Measurements from ENCODE around the gene ADARB2. TPM values are rescaled to one million over a fixed set of nuclear protein-coding genes. Genes with fewer than 3 reads are reported as not detected.

Gene ADARB2
- total and polyA plus RNA-seq, 2 experiments from 2014 or later = 2.0 to 5.0 TPM

DNA sequence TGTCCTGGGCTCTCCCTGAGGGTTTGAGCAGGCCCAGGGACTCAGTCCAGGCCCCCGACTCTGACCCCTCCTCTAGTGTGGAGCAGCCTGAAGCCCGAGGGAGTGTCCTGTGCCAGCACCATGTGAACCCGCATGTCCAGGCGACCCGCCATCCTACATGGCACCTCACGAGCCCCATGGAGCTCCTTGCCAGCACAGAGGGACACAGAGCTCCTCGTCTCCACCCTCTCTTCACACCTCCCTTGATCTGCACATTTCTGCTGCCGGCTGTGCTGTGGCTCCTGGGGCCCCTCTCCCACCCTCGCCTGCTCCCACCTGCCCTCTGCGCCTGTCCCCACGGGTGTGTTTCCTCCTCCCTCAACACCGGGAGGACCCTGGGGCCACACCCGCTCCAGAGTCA is 103.5 kb downstream of the ADARB2 start:
- DNase-seq (ENCODE audit: low spot score) = no peak
- no peaks in the 10 kb centered on the region for H3K27me3 ChIP-seq (ENCODE audit: insufficient read depth)
- H3K9me3 Mint-ChIP-seq = no peaks in the 10 kb centered on the region

DNA sequence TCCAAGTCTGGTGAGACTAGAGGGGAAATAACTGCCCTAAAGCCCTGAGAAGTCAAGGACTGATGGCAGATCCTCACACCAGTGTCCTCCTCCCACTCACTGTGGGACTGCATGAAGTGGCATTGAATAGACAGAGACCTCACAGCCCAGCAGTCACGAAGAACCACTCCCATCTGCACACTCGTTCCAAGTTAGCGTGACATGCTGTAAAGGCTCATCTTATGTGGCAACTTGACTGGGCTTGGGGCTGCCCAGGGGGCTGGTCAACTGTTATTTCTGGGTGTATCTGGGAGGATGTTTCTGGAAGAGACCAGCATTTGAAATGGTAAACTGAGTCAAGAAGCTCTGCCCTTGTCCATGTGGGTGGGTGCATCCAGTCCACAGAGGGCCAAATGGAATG is 104.7 kb downstream of the ADARB2 start:
- peaks cover 7% of the 10 kb centered on the region for H3K27me3 Mint-ChIP-seq (ENCODE audit: insufficient read depth, low read depth, poor library complexity)
- no peak overlapping the region for H3K27ac Mint-ChIP-seq
- ATAC-seq (no peak), DNase-seq (ENCODE audit: low spot score) (no peak)
- no peak overlapping the region for H3K27ac ChIP-seq (ENCODE audit: low read depth)
- no peak overlapping the region for H3K4me3 Mint-ChIP-seq
- no peaks in the 10 kb centered on the region for H3F3A ChIP-seq (replicated peaks; ENCODE audit: low read depth)
- no peaks in the 10 kb centered on the region for H3K36me3 ChIP-seq (ENCODE audit: insufficient read depth)
- no peak overlapping the region for H2AFZ ChIP-seq
- no peak overlapping the region for H3K4me3 ChIP-seq
- TF ChIP-seq ZNF114 (CRISPR knock-in tag; IDR thresholded peaks at IDR 0.05) (no peak), POLR2AphosphoS5 (IDR thresholded peaks at IDR 0.05; ENCODE audit: low read depth) (no peak), ZNF331 (CRISPR knock-in tag; IDR thresholded peaks at IDR 0.05; ENCODE audit: low read depth) (no peak), EZH2 (IDR thresholded peaks at IDR 0.05; ENCODE audit: low read depth, unreplicated experiment) (no peak), NANOG (IDR thresholded peaks at IDR 0.05; ENCODE audit: borderline replicate concordance) (no peak), CREB1 (CRISPR knock-in tag; IDR thresholded peaks at IDR 0.05; ENCODE audit: low read depth) (no peak)
- TF ChIP-seq, protein P1, sequence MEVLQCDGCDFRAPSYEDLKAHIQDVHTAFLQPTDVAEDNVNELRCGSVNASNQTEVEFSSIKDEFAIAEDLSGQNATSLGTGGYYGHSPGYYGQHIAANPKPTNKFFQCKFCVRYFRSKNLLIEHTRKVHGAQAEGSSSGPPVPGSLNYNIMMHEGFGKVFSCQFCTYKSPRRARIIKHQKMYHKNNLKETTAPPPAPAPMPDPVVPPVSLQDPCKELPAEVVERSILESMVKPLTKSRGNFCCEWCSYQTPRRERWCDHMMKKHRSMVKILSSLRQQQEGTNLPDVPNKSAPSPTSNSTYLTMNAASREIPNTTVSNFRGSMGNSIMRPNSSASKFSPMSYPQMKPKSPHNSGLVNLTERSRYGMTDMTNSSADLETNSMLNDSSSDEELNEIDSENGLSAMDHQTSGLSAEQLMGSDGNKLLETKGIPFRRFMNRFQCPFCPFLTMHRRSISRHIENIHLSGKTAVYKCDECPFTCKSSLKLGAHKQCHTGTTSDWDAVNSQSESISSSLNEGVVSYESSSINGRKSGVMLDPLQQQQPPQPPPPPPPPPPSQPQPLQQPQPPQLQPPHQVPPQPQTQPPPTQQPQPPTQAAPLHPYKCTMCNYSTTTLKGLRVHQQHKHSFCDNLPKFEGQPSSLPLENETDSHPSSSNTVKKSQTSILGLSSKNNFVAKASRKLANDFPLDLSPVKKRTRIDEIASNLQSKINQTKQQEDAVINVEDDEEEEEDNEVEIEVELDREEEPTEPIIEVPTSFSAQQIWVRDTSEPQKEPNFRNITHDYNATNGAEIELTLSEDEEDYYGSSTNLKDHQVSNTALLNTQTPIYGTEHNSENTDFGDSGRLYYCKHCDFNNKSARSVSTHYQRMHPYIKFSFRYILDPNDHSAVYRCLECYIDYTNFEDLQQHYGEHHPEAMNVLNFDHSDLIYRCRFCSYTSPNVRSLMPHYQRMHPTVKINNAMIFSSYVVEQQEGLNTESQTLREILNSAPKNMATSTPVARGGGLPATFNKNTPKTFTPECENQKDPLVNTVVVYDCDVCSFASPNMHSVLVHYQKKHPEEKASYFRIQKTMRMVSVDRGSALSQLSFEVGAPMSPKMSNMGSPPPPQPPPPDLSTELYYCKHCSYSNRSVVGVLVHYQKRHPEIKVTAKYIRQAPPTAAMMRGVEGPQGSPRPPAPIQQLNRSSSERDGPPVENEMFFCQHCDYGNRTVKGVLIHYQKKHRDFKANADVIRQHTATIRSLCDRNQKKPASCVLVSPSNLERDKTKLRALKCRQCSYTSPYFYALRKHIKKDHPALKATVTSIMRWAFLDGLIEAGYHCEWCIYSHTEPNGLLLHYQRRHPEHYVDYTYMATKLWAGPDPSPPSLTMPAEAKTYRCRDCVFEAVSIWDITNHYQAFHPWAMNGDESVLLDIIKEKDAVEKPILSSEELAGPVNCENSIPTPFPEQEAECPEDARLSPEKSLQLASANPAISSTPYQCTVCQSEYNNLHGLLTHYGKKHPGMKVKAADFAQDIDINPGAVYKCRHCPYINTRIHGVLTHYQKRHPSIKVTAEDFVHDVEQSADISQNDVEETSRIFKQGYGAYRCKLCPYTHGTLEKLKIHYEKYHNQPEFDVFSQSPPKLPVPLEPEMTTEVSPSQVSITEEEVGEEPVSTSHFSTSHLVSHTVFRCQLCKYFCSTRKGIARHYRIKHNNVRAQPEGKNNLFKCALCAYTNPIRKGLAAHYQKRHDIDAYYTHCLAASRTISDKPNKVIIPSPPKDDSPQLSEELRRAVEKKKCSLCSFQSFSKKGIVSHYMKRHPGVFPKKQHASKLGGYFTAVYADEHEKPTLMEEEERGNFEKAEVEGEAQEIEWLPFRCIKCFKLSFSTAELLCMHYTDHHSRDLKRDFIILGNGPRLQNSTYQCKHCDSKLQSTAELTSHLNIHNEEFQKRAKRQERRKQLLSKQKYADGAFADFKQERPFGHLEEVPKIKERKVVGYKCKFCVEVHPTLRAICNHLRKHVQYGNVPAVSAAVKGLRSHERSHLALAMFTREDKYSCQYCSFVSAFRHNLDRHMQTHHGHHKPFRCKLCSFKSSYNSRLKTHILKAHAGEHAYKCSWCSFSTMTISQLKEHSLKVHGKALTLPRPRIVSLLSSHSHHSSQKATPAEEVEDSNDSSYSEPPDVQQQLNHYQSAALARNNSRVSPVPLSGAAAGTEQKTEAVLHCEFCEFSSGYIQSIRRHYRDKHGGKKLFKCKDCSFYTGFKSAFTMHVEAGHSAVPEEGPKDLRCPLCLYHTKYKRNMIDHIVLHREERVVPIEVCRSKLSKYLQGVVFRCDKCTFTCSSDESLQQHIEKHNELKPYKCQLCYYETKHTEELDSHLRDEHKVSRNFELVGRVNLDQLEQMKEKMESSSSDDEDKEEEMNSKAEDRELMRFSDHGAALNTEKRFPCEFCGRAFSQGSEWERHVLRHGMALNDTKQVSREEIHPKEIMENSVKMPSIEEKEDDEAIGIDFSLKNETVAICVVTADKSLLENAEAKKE (CRISPR knock-in tag; IDR thresholded peaks at IDR 0.05) = no peak
- no peaks in the 10 kb centered on the region for H3K9me3 Mint-ChIP-seq
- no peaks in the 10 kb centered on the region for H3K27me3 ChIP-seq (ENCODE audit: insufficient read depth)
- peaks cover 22% of the 10 kb centered on the region for H3K4me1 Mint-ChIP-seq
- H4K20me1 ChIP-seq (replicated peaks; ENCODE audit: insufficient read depth) = no peaks in the 10 kb centered on the region
- no peaks in the 10 kb centered on the region for H3K9me2 ChIP-seq (ENCODE audit: insufficient read depth)
- H3K4me2 ChIP-seq = no peak overlapping the region
- H3K4me1 ChIP-seq (ENCODE audit: insufficient read depth) = peaks cover 6% of the 10 kb centered on the region; the same call in 1 of the 2 replicates
- H3K36me3 Mint-ChIP-seq (ENCODE audit: low read depth) = peaks cover 9% of the 10 kb centered on the region; the same call in 2 of the 3 replicates
- H3K79me2 ChIP-seq (replicated peaks; ENCODE audit: insufficient read depth) = no peaks in the 10 kb centered on the region

More for the DNA sequence above, 103.5 kb downstream of the ADARB2 start:
- no peaks in the 10 kb centered on the region for H4K20me1 ChIP-seq (replicated peaks; ENCODE audit: insufficient read depth)
- no peaks in the 10 kb centered on the region for H3F3A ChIP-seq (replicated peaks; ENCODE audit: low read depth)
- no peak overlapping the region for H3K4me3 Mint-ChIP-seq
- TF ChIP-seq STAT1 (IDR thresholded peaks at IDR 0.05; ENCODE audit: unreplicated experiment) (no peak), NANOG (IDR thresholded peaks at IDR 0.05; ENCODE audit: borderline replicate concordance) (no peak)
- H3K27ac ChIP-seq (ENCODE audit: low read depth) = no peak overlapping the region
- peaks cover 22% of the 10 kb centered on the region for H3K4me1 Mint-ChIP-seq
- peaks cover 6% of the 10 kb centered on the region; the same call in 1 of the 2 replicates for H3K4me1 ChIP-seq (ENCODE audit: insufficient read depth)
- no peak for ATAC-seq
- no peak overlapping the region for H3K4me2 ChIP-seq
- H3K9me2 ChIP-seq (ENCODE audit: insufficient read depth) = no peaks in the 10 kb centered on the region
- H3K36me3 ChIP-seq (ENCODE audit: insufficient read depth) = no peaks in the 10 kb centered on the region
- H2AFZ ChIP-seq = no peak overlapping the region
- H3K79me2 ChIP-seq (replicated peaks; ENCODE audit: insufficient read depth) = no peaks in the 10 kb centered on the region
- H3K36me3 Mint-ChIP-seq (ENCODE audit: low read depth) = peaks cover 9% of the 10 kb centered on the region; the same call in 2 of the 3 replicates
- peaks cover 3% of the 10 kb centered on the region for H3K27me3 Mint-ChIP-seq (ENCODE audit: insufficient read depth, low read depth, poor library complexity)
- H3K4me3 ChIP-seq = no peak overlapping the region
- no peak overlapping the region for H3K27ac Mint-ChIP-seq
